Kidney glomerular epithelial cell (primary cell): ENCODE data around the gene SMARCC1.
A peak's percentile ranks its signal among the peaks of the same experiment; 100 is the strongest.

Source experiments
- DNase-seq: peaks from one replicate; lab custom pipeline; 2025; lab: John Stamatoyannopoulos, UW

Gene SMARCC1

GRCh38 chr3:47630810-47631209 is 150.9 kb downstream of the SMARCC1 start:
- no peak for DNase-seq

DNA sequence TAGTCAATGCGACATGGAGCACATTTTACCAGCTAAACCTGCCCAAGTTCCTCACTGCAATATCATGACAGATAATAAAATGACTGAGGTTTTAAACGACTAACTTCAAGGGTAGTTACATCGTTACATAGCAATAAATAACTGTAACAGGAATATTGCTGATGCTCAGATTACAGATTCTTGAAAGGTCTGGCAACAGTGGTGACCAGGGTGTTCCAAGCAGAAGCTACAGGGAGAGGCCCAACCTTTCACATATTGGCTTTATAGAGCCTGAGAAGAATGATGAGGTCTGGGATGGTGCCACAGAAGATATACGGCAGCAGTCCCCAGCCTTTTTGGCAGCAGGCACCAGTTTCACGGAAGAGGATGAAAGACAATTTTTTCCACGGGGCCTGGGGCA is 151.9 kb downstream of the SMARCC1 start:
- no peak for DNase-seq

GRCh38 chr3:47628426-47628825 is 153.3 kb downstream of the SMARCC1 start:
- no peak for DNase-seq

DNA sequence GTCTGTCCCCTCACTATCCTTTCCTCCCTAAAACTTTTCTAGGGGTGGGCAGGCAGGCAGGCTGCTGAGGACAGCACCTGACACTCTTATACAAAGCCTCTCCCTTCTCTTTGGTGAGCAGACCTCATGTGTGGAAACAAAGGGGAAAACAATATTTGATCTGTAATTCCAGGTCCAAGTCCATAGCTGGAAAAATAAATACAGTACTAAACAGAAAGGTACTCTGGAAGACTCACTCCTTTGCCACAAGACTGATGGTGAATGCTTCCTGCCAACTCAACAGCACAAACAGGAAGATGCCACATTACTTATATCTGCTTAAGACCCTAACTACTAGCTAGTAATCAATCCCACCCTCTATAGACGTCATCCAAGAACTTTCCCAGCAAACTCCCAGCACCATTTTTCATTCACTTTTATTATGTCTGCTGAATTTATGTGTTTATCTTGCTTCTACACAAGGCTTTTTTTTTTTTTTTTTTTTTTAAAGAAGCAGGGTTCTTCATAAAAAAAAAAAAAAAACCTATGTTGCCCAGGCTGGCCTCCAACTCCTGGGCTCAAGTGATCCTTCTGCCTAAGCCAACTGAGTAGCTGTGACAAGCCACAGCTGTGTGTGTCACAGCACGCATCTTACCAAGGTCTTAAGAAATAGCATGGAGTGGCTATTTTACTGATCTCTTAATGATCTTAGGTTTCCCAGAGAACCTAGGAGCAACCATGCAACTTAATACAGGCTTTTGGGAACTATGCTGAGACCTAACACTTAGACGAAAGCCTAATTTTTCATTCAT is 158.8 kb downstream of the SMARCC1 start:
- DNase-seq, result no peak

DNA sequence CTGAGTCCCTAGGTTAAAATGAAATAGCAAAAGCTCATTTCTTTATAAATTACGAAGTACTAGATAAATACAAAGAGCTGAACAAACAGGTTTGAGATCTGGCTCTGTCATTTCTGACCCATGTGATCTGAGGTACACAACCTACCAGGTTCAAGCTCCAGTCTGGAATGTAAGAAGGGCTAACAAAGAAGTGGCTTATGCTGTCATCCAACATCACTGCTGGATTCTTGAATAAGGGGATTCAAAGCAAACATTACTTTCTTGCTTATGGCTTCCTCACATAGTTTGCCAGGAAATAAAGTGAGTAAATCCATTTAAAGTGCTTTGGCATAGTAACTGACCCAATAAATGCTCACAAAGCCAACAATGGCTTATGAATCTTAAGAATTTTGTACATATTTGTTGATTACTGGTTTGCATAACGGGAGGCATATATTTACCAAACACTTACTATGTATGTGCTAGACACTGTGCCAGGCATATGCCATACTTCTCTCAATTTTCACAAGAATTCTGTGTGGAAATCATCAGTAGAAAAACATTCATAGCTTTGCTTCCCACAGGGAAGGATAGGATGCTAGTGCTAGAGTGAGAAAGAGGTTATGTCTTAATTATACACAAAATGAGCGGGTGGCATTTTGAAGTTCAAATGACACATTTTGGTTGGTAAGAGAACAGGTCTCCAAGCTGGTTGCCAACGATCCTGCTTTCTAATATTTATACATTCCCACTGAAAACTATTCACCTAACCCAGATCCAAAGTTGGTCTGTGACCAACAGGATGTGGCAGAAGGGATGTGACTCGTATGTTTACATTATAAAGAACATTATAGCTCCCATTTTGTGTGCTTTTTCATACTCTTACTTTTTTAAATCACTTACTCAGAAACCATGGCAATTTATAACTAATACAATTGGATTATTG is 164.3 kb downstream of the SMARCC1 start:
- peak; percentile 18 for DNase-seq

DNA sequence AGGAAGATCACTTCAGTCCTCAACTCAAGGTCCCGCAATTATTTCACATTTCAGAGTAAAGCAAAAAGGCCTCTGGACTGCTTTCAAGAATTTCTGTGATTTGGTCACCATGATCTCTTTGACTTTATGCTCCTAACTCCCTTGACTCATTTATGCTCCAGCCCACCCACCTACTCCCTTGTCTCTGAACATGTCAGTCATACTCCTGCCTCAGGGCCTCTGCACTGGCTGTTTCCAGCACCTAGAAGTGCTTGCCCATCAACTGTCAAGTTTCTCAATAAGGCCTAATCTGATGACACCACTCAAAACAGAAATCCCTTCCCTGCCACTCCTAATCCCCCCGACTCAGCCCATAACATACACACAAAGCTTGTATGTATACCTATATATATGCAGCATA is 166.9 kb downstream of the SMARCC1 start:
- DNase-seq, result no peak

DNA sequence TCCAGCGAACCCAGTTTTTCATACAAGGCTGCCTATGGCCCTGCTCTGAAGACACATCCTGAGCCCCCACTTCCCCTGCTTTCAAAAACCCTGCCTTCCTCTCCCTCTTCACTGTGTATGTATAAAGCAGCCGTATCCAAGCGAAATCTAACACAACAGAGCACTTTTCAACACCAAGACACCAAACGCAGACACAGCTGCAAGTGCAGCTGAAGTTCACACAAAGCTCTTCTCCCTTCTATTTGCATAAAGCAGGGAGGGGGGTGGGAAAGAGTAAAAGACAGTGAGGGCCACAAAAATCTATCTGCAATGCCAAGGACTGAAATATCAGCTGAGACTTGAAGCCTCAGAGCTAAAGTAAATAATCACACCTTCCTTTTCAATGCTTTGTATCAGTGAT is 168.0 kb downstream of the SMARCC1 start:
- DNase-seq, result no peak

DNA sequence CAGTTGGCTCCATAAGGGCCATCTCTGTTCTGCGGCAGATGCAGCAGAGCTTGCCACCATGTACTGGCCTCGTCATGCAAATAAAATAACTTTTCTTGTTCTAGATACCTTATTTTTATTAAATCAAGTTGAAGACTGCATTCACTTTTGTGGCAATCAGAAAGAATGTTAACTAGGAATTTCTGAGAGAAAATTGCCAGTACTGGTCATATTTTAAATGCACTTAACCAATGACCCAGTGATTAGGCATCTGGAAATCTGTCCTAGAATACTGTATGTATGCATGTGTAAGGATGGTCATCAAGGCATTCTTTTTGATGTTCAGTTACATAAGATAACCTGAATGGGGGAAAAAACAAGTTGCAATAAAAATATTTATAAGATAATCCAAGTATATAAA is 168.8 kb downstream of the SMARCC1 start:
- DNase-seq, result no peak

DNA sequence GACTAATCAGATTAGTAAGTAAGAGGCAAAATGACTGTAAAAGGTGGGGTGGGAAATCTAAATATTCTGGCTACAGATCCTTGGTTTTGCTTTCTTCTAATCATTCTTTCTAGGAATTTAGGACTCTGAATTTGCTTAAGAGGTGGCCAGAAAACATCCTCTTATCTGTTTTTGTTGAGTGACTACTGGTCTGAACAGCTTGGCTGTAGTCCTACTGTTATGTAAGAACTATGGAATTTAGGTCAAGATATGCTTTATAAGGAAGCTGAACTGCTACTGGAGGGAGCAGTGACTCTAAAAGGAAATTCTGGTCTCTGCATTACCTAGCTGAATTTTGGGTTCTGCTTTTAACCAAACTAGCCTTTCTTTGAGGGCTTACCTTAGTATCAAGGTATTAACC is 169.5 kb downstream of the SMARCC1 start:
- peak; percentile 80 for DNase-seq

- DNase-seq, result no peak
Observed at GRCh38 chr3:47611576-47611975, 170.1 kb downstream of the SMARCC1 start.

DNA sequence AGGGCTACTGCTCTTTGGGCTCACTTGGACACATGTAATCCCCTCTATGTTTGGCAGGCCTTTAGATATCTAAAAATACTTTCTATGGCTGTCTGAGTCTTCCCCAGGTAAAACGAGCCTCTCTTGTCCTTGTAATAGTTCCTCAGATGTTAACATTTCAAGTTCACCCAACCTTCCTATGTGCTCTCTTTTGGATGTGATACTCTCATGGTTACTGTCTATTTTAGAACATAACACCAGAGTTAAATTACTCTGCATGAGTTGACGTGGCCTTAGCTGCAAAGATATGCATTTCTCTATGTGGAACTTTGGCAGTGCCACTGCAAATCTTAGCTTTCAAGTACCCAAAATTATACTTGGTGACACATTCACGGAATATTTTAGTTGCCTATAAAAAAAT is 171.1 kb downstream of the SMARCC1 start:
- DNase-seq, result no peak

- DNase-seq, result no peak
Observed at GRCh38 chr3:47607335-47607734, 174.4 kb downstream of the SMARCC1 start.

DNA sequence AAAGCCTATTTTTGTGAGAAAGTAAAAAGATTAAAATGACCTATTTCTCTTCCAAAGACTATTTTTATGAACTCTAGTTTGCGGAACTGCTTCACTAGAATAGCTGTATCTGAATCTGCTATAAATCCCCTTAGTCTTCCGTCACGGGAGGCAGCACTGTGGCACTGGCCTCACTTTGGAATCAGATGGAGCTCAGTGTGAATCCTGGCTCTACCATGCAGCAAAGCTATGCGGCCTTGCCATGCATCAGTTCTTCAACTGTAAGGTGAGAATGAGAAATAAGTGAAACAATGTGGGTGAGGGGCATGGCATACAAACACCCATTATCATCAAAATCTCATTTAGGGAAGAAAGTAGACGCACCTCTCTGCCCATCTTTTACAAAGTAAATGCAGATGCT is 175.5 kb downstream of the SMARCC1 start:
- DNase-seq, result no peak

GRCh38 chr3:47605652-47606051 is 176.0 kb downstream of the SMARCC1 start:
- peak; percentile 79 for DNase-seq

DNA sequence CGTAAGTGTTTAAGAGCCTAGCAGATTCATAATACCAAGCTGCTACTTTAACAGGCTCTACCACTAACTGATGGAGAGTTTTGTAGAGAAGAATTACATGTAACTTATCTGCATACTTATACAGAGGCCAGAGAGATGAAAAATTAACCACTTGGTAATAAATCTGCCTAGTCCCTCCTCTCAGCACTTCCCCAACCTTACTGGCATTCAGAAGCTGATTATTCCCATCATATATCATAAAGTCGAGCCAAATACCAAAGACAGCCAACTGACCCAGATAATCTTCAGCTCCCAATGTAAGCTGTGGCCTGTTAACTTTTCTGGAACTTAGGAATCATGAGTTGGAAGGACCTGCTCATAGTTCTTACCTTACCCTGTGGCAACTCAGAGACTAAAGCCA is 177.5 kb downstream of the SMARCC1 start:
- DNase-seq, result no peak

DNA sequence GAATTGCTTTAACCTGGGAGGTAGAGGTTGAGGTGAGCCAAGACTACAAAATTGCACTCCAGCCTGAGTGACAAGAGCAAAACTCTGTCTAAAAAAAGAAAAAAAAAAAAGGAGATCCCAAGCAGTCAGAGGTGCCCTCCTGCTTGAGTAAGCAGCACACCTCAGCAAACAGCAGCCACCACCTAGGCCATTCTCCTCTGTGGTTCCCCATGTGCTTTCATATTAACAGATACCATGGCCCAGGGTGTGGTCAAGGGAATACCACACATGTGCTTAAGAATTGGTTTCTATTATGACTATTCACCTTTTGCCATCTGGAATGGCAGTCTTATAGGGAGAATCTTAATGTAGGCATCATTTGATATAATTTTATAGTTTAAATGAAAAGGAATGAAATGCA is 178.4 kb downstream of the SMARCC1 start:
- no peak for DNase-seq

DNA sequence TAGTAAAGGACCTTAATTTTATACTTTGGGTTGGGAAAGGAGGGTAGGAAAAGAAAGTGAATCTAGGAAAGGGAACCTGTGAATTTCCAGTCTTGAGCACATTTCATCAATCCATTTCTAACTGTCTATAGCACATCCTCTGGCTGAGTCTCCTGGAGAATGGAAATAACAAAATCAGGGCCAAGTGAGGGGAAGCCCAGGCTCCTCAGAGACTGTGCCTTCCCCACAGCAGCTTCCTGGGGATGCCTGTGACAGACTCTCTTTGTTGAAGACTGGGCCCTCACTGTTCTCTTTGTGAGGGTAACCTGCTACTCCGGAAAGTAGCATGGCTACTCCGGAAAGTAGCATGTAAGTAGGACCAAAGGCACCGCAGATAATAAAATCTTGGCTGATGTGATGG is 180.4 kb downstream of the SMARCC1 start:
- no peak for DNase-seq

DNA sequence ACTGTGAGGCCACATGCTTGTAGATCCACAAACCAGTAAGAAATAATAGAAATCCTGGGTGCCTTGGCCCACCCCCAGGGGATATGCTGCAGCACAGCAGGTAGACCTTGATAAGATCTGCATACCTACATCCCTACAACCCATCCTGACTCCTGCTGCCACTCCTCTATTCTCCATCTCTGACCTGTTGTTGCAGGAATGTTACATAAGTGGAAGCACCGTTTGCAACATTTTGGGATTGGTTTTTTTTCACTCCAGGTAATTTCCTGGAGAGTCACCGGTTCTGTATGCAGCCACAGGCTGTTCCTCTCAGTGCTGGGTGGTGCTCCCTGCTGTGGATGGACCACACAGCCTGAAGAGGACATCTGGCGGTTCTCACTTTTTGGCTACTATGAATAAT is 186.9 kb downstream of the SMARCC1 start:
- DNase-seq, result no peak

GRCh38 chr3:47592066-47592795 is 189.5 kb downstream of the SMARCC1 start:
- DNase-seq, result no peak

GRCh38 chr3:47590216-47590615 is 191.5 kb downstream of the SMARCC1 start:
- DNase-seq, result no peak

GRCh38 chr3:47588587-47588986 is 193.1 kb downstream of the SMARCC1 start:
- no peak for DNase-seq

DNA sequence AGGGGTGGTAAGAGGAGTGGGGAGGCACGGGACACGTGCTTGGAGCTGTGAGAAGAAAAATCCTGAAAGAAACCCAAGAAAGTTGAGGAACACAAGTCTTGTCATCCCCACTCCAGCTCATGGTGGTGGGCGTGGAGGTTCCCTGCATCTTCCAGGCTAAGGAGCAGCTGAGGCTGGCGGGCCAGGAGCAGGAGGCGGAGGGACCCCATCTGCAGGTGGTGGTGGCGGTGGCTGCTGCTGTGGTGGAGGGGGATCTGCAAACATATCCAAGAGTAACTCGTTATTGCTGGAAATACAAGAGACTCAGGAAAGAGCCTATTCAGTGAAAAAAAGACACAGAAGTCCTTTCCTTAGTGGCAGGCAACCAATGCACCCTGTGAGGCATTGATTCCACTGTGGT is 193.6 kb downstream of the SMARCC1 start:
- no peak for DNase-seq

DNA sequence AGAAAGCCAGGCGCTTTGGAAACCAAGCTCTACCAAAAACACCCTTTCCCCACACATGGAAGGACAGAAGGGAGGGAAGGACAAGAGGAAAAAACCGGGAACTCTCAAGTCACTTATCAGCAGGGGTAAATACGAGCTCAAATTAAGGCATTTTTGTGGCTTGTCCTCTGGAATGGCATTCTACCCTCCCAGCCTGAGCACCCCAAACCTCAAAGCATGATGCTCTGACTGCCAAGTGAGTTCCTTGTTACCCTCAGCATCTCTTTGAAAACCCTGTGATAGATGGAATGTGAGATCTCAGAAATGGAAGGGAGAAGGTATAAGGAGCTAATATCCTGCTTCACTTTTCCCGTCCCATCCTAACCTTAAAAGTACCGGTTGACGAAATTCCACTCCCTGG is 194.9 kb downstream of the SMARCC1 start:
- DNase-seq, result no peak
